ENCODE data around the gene CNTD1.

GRCh38 chr17:42772945-42773289, 25.7 kb upstream of the CNTD1 start:
- TF ChIP-seq CTCF (conservative IDR thresholded peaks at IDR 0.05) (no peak), EZH2 (IDR thresholded peaks at IDR 0.05; ENCODE audit: low read depth) (no peak)

All from PC-9 (cell line).